ENCODE results near the gene SLC2A4RG. TPM values are rescaled to one million over a fixed set of nuclear protein-coding genes. Genes with fewer than 3 reads are reported as not detected.
A peak's percentile ranks its signal among the peaks of the same experiment; 100 is the strongest.

SLC2A4RG gene
- total and polyA plus RNA-seq, 2 of the 13 experiments (the other 11 are each of a cell fraction or from before 2014, with no cell fraction given): 91.4 to 95.9 TPM

DNA sequence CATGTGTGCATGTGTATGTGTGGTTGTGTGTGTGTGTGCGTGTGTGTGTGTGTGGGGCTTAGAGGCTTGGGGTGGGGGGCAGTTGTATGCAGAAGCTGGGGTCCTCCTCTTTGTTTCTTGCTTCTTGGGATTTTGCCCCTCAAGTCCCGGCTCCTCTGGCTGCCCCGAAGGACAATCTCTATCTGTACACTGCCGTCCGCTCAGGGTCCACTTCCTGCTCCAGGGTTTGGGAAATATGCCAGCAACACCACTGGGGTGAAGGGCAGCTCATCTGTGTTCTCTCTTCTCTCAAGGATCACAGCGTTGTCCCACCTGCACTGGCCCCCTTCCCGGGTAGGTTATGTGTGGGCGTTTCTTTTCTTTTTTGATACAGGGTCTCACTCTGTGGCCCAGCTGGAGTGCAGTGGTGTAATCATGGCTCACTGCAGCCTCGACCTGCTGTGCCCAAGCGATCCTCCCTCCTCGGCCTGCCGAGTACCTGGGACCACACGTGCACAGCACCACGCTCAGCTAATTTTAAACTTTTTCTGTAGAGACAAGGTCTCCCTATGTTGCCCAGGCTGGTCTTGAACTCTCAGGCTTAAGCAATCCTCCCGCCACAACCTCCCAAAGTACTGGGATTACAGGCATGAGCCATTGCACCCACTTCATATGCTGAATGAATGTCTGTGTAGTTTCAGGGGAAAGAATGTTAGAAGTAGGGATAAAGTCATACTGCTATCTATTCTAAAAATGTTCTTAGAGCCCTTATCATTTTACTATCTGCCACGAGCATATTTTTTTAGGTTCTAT lies 25.7 kb downstream of the SLC2A4RG start (continued):
- TF ChIP-seq ARID3A (IDR thresholded peaks at IDR 0.05; ENCODE audit: low read depth, low read length): no peak
- no peak for TF ChIP-seq RFX5 (IDR thresholded peaks at IDR 0.05; ENCODE audit: low read depth, low read length)
- TF ChIP-seq ZNF83 (CRISPR knock-in tag; IDR thresholded peaks at IDR 0.05; ENCODE audit: borderline replicate concordance): 0 out of 2 replicates have a peak, but pooled peaks have one; percentile 61
- no peak for TF ChIP-seq CSRNP1 (CRISPR knock-in tag; IDR thresholded peaks at IDR 0.05)
- no peak for TF ChIP-seq POLR2AphosphoS2 (IDR thresholded peaks at IDR 0.05; ENCODE audit: low read depth, low read length)
- TF ChIP-seq ZBED4 (CRISPR knock-in tag; IDR thresholded peaks at IDR 0.05; ENCODE audit: borderline replicate concordance): 0 out of 2 replicates have a peak, but pooled peaks have one; percentile 26
- peak; percentile 41; the same call in 1 of the 2 replicates for TF ChIP-seq SOX5 (CRISPR knock-in tag; IDR thresholded peaks at IDR 0.05; ENCODE audit: borderline replicate concordance)
- no peak for TF ChIP-seq ISL2 (CRISPR knock-in tag; IDR thresholded peaks at IDR 0.05)
- TF ChIP-seq REXO4 (CRISPR knock-in tag; IDR thresholded peaks at IDR 0.05; ENCODE audit: borderline replicate concordance): no peak
- TF ChIP-seq BCLAF1 (IDR thresholded peaks at IDR 0.05): no peak
- no peak for TF ChIP-seq ZNF569 (CRISPR knock-in tag; IDR thresholded peaks at IDR 0.05; ENCODE audit: borderline replicate concordance)
- TF ChIP-seq ZNF766 (CRISPR knock-in tag; IDR thresholded peaks at IDR 0.05; ENCODE audit: borderline replicate concordance): no peak; the same call in 1 of the 2 replicates
- TF ChIP-seq TOE1 (CRISPR knock-in tag; IDR thresholded peaks at IDR 0.05): no peak
- no peak for TF ChIP-seq ZNF430 (CRISPR knock-in tag; IDR thresholded peaks at IDR 0.05)
- TF ChIP-seq ZBTB43 (CRISPR knock-in tag; conservative IDR thresholded peaks at IDR 0.05): no peak
- no peak for TF ChIP-seq ZNF564 (CRISPR knock-in tag; IDR thresholded peaks at IDR 0.05)

Measured in HepG2 (cell line).